ENCODE measurements around the gene MEF2A.

MEF2A gene

GRCh38 chr15:99564221-99565048 lies 1.3 kb upstream of the MEF2A start:
- DNase-seq (ENCODE audit: low read depth) = no peak

- no peak for DNase-seq (ENCODE audit: low read depth)
Measured at GRCh38 chr15:99565049-99565298, 810 bp upstream of the MEF2A start.

GRCh38 chr15:99566157-99566897 lies 543 bp downstream of the MEF2A start:
- no peak for DNase-seq (ENCODE audit: low read depth)

- DNase-seq (ENCODE audit: low read depth) = no peak
Measured at GRCh38 chr15:99568625-99569352, 3.0 kb downstream of the MEF2A start.

GRCh38 chr15:99571299-99571698 lies 5.5 kb downstream of the MEF2A start:
- no peak for DNase-seq (ENCODE audit: low read depth)

- DNase-seq (ENCODE audit: low read depth) = no peak
Measured at GRCh38 chr15:99574048-99574447, 8.3 kb downstream of the MEF2A start.

GRCh38 chr15:99574502-99574901 lies 8.7 kb downstream of the MEF2A start:
- DNase-seq (ENCODE audit: low read depth) = no peak

GRCh38 chr15:99578809-99579208 lies 13.0 kb downstream of the MEF2A start:
- DNase-seq (ENCODE audit: low read depth) = no peak

GRCh38 chr15:99580076-99580475 lies 14.3 kb downstream of the MEF2A start:
- no peak for DNase-seq (ENCODE audit: low read depth)

- no peak for DNase-seq (ENCODE audit: low read depth)
Measured at GRCh38 chr15:99582508-99582960, 16.8 kb downstream of the MEF2A start.

- no peak for DNase-seq (ENCODE audit: low read depth)
Measured at GRCh38 chr15:99584081-99584600, 18.4 kb downstream of the MEF2A start.

GRCh38 chr15:99586121-99586520 lies 20.3 kb downstream of the MEF2A start:
- DNase-seq (ENCODE audit: low read depth) = no peak

GRCh38 chr15:99589801-99590200 lies 24.0 kb downstream of the MEF2A start:
- DNase-seq (ENCODE audit: low read depth) = no peak

GRCh38 chr15:99590913-99591646 lies 25.3 kb downstream of the MEF2A start:
- no peak for DNase-seq (ENCODE audit: low read depth)

GRCh38 chr15:99592145-99592791 lies 26.5 kb downstream of the MEF2A start:
- no peak for DNase-seq (ENCODE audit: low read depth)

- DNase-seq (ENCODE audit: low read depth) = no peak
Measured at GRCh38 chr15:99593070-99593469, 27.3 kb downstream of the MEF2A start.

- DNase-seq (ENCODE audit: low read depth) = no peak
Measured at GRCh38 chr15:99594916-99595315, 29.1 kb downstream of the MEF2A start.

- no peak for DNase-seq (ENCODE audit: low read depth)
Measured at GRCh38 chr15:99598296-99598695, 32.5 kb downstream of the MEF2A start.

- DNase-seq (ENCODE audit: low read depth) = no peak
Measured at GRCh38 chr15:99603828-99604227, 38.0 kb downstream of the MEF2A start.

GRCh38 chr15:99604865-99605264 lies 39.1 kb downstream of the MEF2A start:
- no peak for DNase-seq (ENCODE audit: low read depth)

- DNase-seq (ENCODE audit: low read depth) = no peak
Measured at GRCh38 chr15:99605490-99605931, 39.7 kb downstream of the MEF2A start.
